BLaER1 (cell line): Measurements from ENCODE around the gene ZNF407.
"Not testable (repeated sequence)": the region's sequence is repeated elsewhere in the genome, so short reads cannot be mapped to it uniquely, and the experiment has no call there.

ENCODE experiments used
- H3K27ac ChIP-seq: shearing (Covaris generic); formaldehyde crosslinking; 2 replicates; pipeline ENCODE4 v1.8.1; 2022
- H3K27me3 ChIP-seq: shearing (Covaris generic); formaldehyde crosslinking; 2 replicates; pipeline ENCODE4 v1.8.1; 2022
- H3K36me3 ChIP-seq: shearing (Covaris generic); formaldehyde crosslinking; 2 replicates; pipeline ENCODE4 v1.8.1; 2022
- H3K4me1 ChIP-seq: shearing (Covaris generic); formaldehyde crosslinking; 2 replicates; pipeline ENCODE4 v1.8.1; 2022
- H3K4me2 ChIP-seq: shearing (Covaris generic); formaldehyde crosslinking; 2 replicates; pipeline ENCODE4 v1.8.1; 2022
- H3K4me3 ChIP-seq: shearing (Covaris generic); formaldehyde crosslinking; 2 replicates; pipeline ENCODE4 v1.8.1; 2022
- H3K9ac ChIP-seq: shearing (Covaris generic); formaldehyde crosslinking; 2 replicates; pipeline ENCODE4 v1.8.1; 2022
- H3K9me3 ChIP-seq: shearing (Covaris generic); formaldehyde crosslinking; 2 replicates; pipeline ENCODE4 v1.8.1; 2022
- H4K20me1 ChIP-seq: shearing (Covaris generic); formaldehyde crosslinking; 2 replicates; pipeline ENCODE4 v1.8.1; 2022
- Cebpa-rat ChIP-seq: shearing (Covaris generic); IDR thresholded peaks from 2 replicates; pipeline ENCODE4 v1.8.1; 2022

Gene ZNF407

DNA sequence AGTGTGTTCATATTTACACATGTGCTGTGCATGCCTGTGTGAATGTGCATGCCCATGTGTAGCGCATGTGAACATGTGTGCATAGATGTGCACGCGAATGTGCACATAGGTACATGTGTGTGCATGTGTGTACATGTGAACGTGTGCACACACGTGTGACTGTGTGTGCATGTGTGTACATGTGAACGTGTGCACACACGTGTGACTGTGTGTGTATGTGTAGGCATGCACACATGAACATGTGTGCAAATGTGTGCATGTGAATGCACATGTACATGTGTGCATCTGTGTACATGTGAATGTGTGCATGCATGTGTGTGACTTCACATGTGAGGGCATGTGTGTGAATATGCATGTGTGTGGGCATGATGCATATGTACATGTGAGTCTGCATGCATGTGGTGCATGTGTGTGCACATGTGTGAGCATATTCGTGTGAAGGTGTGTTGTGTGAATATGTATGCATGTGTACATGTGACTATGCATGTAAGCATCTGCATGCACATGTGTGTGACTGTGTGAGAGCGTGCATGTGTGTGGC, 488.9 kb downstream of the ZNF407 start:
- no peak overlapping the region for H3K9ac ChIP-seq
- no peak overlapping the region for H3K4me3 ChIP-seq
- no peaks in the 10 kb centered on the region for H4K20me1 ChIP-seq
- H3K9me3 ChIP-seq, result peaks cover 15% of the 10 kb centered on the region; the same call in 1 of the 2 replicates
- H3K27ac ChIP-seq, result no peak overlapping the region
- no peak for TF ChIP-seq Cebpa-rat
- H3K36me3 ChIP-seq, result no peaks in the 10 kb centered on the region
- no peak overlapping the region for H3K4me2 ChIP-seq
- H3K27me3 ChIP-seq, result no peaks in the 10 kb centered on the region
- no peaks in the 10 kb centered on the region for H3K4me1 ChIP-seq

DNA sequence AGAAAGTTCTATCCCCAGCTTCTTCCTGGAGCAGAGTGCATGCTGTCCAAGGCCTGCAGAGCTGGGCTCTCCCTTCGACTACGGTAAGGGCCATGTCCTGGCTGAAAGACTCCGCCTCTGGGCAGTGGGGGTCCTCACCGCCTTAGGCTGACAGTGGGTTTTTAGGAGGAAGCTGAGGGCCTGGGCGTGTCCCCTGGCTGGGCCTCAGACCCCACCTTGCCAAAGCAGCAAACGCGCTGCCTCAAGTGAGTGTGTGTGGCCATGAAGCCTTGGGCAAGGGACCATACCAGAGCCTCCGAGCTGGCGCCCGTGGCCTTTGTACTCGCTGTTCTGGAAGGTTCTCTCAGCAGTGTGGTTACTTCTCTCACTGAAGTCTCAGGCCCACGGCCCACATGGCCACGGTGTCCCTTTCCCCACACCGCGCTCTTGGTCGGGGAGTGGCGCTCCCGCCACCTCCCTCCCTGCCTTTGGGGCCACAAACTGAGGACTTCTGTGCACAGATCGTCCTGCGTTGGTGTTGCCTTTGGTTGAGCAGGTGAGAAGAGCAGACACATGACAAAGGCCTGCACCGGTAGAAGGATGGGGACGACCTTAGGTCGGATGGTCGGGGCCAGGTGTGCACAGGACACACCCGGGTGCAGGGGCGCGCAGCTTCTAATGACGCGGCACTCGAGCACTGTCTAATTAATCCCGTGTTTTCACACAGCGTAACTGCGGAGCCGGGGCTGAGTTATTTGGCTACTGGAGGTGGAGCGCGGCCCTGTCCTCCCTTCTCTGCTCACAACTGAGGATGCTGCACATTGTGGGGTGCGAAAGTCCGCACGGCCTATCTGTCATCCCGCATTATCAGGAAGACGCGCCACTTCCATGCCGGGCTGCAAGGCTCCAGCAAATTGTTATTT, 489.7 kb downstream of the ZNF407 start:
- no peak for TF ChIP-seq Cebpa-rat
- Histone ChIP-seq H3K9me3 (peaks cover 15% of the 10 kb centered on the region; the same call in 1 of the 2 replicates), H4K20me1 (no peaks in the 10 kb centered on the region), H3K4me1 (no peaks in the 10 kb centered on the region), H3K27ac (no peak overlapping the region), H3K9ac (no peak overlapping the region), H3K4me3 (no peak overlapping the region), H3K36me3 (no peaks in the 10 kb centered on the region), H3K27me3 (no peaks in the 10 kb centered on the region), H3K4me2 (no peak overlapping the region)

DNA sequence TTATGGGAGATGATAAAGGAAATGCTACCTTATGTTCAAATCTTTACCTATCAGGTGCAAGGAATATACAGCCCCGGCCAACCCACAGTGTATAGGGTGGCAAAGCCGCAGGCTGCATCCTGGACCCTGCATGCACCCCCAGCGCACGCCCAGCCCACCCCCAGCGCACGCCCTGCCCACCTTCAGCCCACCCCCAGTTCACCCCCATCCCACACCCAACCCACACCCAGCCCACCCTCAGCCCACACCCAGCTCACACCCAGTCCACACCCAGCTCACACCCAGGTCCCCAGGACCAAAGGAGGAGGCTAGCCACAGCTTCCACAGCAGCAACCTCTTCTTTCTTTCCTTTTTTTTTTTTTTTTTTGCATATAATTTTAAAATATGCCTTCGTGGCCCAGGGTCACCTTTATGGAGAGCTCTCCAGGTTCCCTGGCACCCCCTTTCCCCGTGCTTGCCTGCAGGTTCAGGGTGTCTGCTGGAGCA, 490.4 kb downstream of the ZNF407 start:
- Histone ChIP-seq H3K9ac (no peak overlapping the region), H4K20me1 (no peaks in the 10 kb centered on the region), H3K4me1 (no peaks in the 10 kb centered on the region), H3K4me3 (no peak overlapping the region), H3K27ac (no peak overlapping the region), H3K9me3 (peaks cover 15% of the 10 kb centered on the region; the same call in 1 of the 2 replicates), H3K36me3 (no peaks in the 10 kb centered on the region), H3K4me2 (no peak overlapping the region), H3K27me3 (no peaks in the 10 kb centered on the region)
- no peak for TF ChIP-seq Cebpa-rat

DNA sequence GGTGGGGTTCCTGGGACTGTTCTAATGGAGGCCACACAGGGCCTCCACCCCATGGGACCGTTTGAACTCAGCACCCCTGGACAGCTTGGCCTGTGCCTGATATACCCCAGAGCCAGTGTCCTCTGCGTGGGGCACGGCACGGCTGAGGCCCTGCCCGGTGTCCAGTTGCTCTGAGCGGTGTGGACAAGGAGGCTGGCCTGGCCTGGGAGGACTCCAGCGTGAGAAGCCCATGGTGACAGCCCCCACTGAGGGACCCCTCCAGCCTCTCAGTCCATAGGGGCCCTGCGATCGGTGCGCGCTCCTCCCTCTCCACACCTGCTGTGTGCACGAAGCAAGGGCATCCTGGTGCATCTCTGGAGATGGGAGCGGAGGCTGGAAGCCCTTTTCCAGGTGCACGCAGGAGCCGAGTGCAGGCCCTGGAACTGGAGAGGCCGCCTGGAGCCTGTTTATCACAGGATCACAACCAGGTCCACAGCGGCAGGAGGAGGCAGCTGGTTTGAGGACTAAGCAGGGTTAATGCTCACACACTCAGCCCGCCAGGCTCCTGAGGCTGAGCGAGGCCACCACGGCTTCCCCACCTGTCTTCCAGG, 491.0 kb downstream of the ZNF407 start:
- Histone ChIP-seq H3K27me3 (no peaks in the 10 kb centered on the region), H3K4me3 (no peak overlapping the region), H4K20me1 (no peaks in the 10 kb centered on the region), H3K9me3 (peaks cover 15% of the 10 kb centered on the region; the same call in 1 of the 2 replicates), H3K36me3 (no peaks in the 10 kb centered on the region), H3K9ac (no peak overlapping the region), H3K4me1 (no peaks in the 10 kb centered on the region), H3K27ac (no peak overlapping the region), H3K4me2 (no peak overlapping the region)
- TF ChIP-seq Cebpa-rat, result no peak

DNA sequence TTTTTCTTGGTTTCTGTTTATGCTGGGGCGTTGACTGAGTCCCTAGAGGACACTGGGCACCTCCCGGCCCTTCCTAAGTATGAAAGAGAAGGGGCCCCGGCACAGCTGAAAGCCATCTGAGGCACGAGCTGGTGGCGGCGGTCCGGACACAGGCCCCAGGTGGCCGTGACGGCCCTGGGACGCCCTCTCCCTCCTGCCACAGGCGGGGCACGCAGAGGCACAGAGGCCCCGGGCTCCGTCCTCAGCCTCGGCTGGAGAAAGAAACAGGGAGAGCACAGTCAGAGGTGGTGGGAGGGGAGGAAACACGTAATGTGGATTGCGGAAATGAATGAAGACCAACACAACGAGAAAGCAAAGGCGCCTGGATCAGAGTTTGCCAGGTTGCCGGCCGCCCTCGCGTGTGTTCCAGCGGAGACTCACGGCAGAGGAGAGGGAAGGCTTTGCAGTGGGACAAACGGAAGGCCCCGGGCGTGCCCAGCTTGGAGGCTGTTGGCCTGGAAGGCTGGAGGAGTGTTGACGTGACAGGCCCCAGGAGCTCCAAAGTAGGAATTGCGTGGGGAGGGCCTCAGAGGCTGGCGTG, 492.2 kb downstream of the ZNF407 start:
- H3K4me2 ChIP-seq, result no peak overlapping the region
- H3K9ac ChIP-seq, result no peak overlapping the region
- TF ChIP-seq Cebpa-rat, result no peak
- no peaks in the 10 kb centered on the region for H3K4me1 ChIP-seq
- no peaks in the 10 kb centered on the region for H3K36me3 ChIP-seq
- H4K20me1 ChIP-seq, result no peaks in the 10 kb centered on the region
- no peak overlapping the region for H3K4me3 ChIP-seq
- peaks cover 15% of the 10 kb centered on the region; the same call in 1 of the 2 replicates for H3K9me3 ChIP-seq
- no peak overlapping the region for H3K27ac ChIP-seq
- H3K27me3 ChIP-seq, result no peaks in the 10 kb centered on the region

DNA sequence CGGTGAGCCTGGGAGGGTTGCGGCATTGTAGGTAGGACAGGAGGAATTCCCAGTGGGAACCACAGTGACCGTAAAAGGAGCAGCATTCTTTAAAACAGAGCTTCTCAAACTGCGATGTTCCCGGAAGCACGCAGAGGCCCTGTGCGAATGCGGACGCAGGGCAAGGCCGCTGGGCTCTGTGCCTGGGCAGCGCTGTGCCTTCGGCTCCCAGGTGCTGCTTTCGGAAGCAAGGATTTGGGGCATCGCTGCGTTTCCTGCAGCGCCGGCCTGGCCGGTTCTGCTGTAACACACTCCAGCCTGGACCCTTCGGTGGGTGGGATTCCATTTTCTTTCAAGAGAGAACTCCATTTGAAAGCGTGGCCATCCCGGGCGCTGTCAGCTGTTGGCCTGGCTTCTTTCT, 492.7 kb downstream of the ZNF407 start:
- H3K4me2 ChIP-seq, result no peak overlapping the region
- H4K20me1 ChIP-seq, result no peaks in the 10 kb centered on the region
- TF ChIP-seq Cebpa-rat, result no peak
- H3K36me3 ChIP-seq, result no peaks in the 10 kb centered on the region
- no peak overlapping the region for H3K9ac ChIP-seq
- H3K27ac ChIP-seq, result no peak overlapping the region
- no peaks in the 10 kb centered on the region for H3K27me3 ChIP-seq
- H3K4me1 ChIP-seq, result no peaks in the 10 kb centered on the region
- no peak overlapping the region for H3K4me3 ChIP-seq
- H3K9me3 ChIP-seq, result peaks cover 15% of the 10 kb centered on the region; the same call in 1 of the 2 replicates

DNA sequence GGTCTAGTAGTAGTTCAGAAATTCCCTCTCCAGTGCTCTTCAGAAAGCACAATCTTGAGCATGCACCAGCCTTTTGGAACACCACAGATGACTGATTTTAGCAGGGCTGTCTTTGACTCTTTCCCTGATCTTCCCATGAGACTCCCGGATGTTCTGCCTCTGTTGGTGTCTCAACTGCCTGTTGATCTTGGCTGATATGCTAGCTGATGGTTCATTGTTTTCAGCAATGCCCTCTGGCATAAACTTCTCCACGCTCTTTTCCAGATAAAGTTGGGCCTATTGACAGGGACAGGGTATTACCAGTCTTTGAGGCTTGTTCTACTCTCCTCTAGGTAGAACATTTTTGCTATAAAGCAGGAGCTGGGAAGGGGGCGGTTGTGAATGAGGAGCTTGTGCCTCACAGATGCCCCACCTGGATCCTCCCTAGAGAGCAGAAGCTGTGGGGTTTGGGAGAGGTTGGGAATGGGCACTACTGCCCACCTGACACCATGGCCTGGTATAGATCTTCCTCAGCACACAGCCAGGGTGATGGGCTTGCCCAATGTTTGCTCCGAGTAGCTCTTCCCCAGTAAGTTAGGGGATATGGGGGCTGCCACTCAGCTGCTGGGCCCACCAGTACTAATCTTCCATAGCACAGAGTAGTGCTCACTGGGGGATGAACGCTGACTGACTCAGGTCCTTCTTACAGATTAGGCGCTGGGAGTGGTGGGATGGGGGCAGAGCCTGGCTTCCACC, 500.0 kb downstream of the ZNF407 start:
- Histone ChIP-seq H3K4me3 (no peak overlapping the region), H3K9me3 (peaks cover 23% of the 10 kb centered on the region), H3K9ac (no peak overlapping the region), H3K27ac (no peak overlapping the region), H3K4me2 (no peak overlapping the region), H3K27me3 (no peaks in the 10 kb centered on the region), H3K36me3 (0 out of 2 replicates have a peak, but pooled peaks cover 4% of the 10 kb centered on the region), H4K20me1 (no peaks in the 10 kb centered on the region), H3K4me1 (no peaks in the 10 kb centered on the region)
- no peak for TF ChIP-seq Cebpa-rat

DNA sequence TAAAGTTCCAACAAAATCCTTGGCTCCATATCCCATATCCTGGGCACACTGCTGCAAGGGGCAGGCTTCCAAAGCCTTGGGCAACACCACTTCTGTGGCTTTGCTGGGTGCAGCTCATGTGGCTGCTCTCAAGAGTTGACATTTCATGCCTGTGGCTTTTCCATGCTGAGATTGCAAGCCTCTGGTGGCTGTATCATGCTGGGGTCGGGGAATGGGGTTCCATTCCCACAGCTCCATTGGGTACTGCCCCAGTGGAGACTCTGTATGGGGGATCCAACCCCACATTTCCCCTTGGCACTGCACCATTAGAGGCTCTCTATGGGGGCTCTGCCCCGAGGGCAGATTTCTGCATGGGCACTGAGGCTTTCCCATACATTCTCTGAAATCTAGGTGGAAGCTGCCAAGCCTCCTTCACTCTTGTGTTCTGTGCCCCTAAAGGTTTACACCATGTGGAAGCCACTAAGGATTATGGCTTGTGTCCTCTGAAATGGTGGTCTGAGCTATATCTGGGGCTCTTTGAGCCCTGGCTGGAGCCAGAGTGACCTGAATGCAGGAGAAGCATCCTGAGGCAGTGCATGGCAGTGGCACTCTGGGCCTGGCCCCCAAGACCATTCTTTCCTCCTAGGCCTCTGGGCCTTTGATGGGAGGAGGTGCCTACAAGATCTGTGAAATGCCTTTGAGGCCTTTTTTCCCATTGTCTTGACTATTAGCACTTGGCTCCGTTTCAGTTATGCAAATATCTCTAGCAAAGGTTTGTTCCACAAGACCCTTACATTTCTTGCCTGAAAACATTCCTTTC, 503.4 kb downstream of the ZNF407 start:
- TF ChIP-seq Cebpa-rat, result no peak
- Histone ChIP-seq H3K9ac (no peak overlapping the region), H3K4me1 (no peaks in the 10 kb centered on the region), H3K27me3 (no peaks in the 10 kb centered on the region), H3K4me3 (no peak overlapping the region), H3K4me2 (no peak overlapping the region), H4K20me1 (no peaks in the 10 kb centered on the region), H3K9me3 (peaks cover 23% of the 10 kb centered on the region), H3K36me3 (0 out of 2 replicates have a peak, but pooled peaks cover 4% of the 10 kb centered on the region), H3K27ac (no peak overlapping the region)

DNA sequence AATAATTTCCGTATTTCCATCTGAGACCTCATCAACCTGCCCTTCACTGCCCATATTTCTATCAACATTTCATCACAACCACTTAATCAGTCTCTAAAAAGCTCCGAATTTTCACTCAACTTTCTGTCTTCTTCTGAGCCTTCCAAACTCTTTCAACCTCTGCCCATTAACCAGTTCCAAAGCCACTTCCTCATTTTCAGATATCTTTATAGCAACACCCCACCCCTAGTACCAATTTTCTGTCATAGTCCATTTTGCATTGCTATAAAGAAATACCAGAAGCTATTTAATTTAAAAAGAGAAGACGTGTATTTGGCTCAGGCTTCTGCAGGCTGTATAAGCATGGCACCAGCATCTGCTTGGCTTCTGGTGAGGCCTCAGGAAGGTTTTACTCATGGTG, 504.2 kb downstream of the ZNF407 start:
- Histone ChIP-seq H3K9me3 (peaks cover 23% of the 10 kb centered on the region), H3K27ac (no peak overlapping the region), H3K9ac (no peak overlapping the region), H3K27me3 (no peaks in the 10 kb centered on the region), H3K36me3 (0 out of 2 replicates have a peak, but pooled peaks cover 4% of the 10 kb centered on the region), H4K20me1 (no peaks in the 10 kb centered on the region), H3K4me3 (no peak overlapping the region), H3K4me1 (no peaks in the 10 kb centered on the region), H3K4me2 (no peak overlapping the region)
- no peak for TF ChIP-seq Cebpa-rat

DNA sequence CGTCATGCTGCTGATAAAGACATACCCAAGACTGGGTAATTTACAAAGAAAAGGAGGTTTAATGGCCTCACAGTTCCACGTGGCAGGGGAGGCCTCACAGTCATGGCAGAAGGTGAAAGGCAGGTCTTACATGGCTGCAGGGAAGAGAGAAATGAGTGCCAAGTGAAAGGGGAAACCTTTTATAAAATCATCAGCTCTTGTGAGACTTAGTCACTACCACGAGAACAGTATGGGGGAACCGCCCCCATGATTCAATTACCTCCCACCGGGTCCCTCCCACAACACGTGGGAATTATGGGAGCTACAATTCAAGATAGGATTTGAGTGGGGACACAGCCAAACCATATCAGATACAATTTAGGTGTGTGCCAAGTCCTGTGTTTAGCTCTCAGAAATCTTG, 506.4 kb downstream of the ZNF407 start:
- H3K27ac ChIP-seq, H4K20me1 ChIP-seq, H3K4me2 ChIP-seq, H3K9ac ChIP-seq, H3K4me3 ChIP-seq, H3K36me3 ChIP-seq, H3K27me3 ChIP-seq, H3K4me1 ChIP-seq: not testable (repeated sequence)
- H3K9me3 ChIP-seq, result peaks cover 23% of the 10 kb centered on the region
